ENCODE data around the gene VWA3A.
A peak's percentile ranks its signal among the peaks of the same experiment; 100 is the strongest.
"Not testable (repeated sequence)": the region's sequence is repeated elsewhere in the genome, so short reads cannot be mapped to it uniquely, and the experiment has no call there.

The VWA3A gene, protein sequence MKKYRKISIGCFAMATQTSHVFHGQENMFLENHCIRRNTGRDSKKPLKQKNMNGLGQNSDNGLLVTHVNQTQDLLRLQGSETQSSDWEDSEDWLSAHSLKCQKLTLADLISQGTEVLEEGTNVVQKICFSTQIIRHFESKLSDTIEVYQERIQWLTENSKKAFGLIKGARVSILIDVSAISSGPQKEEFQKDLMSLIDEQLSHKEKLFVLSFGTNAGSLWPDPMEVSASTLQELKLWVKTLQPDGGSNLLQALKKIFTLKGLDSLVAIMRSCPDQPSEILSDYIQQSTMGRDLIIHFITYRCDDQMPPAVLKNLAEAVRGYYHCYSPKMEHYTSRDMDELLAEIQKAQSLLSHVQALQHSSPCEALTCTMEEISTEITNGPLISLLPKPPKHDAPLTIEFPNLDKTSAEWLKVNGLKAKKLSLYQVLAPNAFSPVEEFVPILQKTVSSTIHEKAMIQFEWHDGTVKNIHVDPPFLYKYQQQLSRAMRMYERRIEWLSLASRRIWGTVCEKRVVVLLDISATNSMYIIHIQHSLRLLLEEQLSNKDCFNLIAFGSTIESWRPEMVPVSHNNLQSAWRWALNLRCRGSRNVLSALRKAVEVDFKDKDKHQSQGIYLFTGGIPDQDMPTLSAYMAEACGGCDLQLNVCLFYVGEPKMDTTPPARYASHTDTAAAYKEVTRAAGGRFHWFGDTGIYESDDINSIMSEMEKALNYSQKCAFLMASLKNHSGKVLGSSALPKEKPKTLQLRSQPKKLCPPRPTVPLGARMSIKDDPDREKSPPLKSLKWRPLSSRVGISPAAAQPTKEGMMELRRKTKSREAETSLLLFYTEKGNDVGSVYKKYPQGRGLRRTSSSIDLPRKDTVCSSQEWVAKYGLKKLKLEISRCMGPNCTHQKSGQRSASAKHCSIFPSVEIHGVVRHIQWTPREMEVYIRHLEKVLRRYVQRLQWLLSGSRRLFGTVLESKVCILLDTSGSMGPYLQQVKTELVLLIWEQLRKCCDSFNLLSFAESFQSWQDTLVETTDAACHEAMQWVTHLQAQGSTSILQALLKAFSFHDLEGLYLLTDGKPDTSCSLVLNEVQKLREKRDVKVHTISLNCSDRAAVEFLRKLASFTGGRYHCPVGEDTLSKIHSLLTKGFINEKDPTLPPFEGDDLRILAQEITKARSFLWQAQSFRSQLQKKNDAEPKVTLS

GRCh38 chr16:22092143-22092933 lies at the start of gene VWA3A:
TSS of gene VWA3A (plus strand) at chr16:22092541. CDS start at chr16:22092638, 97 bp downstream.
- DNase-seq, result peak in 2 of 3 experiments; percentile 58 to 77

- not testable (repeated sequence) for DNase-seq
These were observed 48.5 kb upstream of the VWA3A start for GRCh38 chr16:22043882-22044281.

DNA sequence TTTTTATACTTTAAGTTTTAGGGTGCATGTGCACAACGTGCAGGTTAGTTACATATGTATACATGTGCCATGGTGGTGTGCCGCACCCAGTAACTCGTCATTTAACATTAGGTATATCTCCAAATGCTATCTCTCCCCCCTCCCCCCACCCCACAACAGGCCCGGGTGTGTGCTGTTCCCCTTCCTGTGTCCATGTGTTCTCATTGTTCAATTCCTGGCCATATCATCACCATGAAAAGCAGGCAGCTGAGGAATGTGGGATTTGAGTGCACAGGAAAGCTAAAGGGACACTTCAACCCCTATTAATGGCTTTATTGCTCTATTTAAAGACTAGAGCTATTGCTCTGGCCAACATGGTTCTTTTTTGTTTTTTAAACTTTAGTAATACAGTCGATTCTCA lies 46.5 kb upstream of the VWA3A start:
- DNase-seq, result not testable (repeated sequence)

GRCh38 chr16:22050963-22051362 lies 41.4 kb upstream of the VWA3A start:
- DNase-seq, result no peak

GRCh38 chr16:22052980-22053379 lies 39.4 kb upstream of the VWA3A start:
- DNase-seq, result no peak

- DNase-seq, result no peak
These were observed 38.4 kb upstream of the VWA3A start for GRCh38 chr16:22053921-22054341.

- DNase-seq, result no peak
These were observed 37.3 kb upstream of the VWA3A start for GRCh38 chr16:22054847-22055590.

- DNase-seq, result no peak
These were observed 36.5 kb upstream of the VWA3A start for GRCh38 chr16:22055881-22056280.

DNA sequence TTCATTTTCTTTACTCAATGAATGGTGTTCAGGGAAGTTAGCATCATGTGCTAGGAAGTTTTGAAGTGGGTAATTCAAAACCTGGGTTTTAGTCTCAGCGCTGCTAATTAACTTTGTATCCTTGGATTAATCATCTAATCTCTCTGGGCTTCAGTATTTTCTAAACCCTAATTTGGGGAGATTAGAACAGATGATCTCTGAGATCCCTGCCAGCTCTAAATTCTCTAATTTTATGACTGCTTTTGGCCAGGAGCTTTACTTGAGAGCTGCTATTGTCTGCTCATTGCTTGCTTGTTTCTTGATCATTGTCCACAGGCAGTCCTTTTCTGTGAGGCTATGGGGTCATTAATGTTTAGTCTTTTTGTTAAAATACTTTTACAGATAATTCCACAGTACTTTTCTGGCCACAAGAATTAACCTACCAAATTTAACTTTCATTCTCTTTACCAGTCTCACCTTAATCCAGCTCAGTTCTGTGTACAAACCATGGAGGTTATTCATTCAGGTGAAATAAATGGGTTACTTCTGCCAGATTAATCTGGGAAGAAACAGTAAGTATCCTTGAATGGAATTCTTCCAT lies 28.4 kb upstream of the VWA3A start:
- DNase-seq, result no peak

GRCh38 chr16:22065252-22065651 lies 27.1 kb upstream of the VWA3A start:
- no peak for DNase-seq

DNA sequence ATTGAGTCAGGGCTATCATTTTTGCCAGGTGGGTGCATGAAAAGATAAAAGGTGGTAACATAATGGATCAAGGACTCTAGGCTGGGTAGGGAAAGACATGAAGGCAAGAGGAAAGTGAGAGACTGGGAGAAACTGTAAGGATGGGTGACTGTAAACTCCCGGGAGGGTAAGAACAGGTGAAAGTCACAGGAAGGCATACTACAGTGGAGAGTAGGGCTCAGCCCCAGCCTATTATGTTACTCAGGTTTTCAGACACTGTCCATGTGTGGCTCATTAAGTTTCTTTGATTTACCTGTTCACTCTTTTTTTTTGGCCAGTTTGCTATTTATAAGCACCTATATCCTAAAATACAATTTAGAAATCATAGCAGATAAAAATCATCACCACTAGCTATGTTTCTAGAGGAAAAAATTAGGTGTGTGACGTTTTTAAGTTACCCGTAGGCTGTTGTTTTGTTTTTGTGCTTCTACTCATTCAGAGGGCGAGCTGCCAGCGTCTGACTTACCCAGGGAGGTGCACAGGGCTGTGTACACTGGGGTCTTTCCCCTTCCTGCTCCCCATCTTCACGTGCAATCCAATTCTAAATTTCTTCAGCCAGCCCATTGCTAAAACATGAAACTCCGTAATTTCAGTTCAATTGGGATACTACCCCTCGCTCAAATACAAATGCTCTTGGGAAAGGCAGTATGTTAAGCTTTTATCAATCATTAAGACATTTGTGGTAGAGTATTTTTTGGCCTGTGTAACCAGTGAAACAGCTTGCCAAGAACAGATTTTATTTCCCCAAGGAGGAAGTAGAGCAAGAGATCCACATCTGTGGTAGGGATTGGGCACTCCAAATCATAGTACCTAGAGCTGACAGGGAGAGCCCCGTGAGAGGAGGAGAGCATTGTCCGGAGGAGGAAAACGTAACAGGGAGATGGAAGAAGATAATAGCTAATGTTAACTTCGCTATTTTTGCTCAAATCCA lies 21.7 kb upstream of the VWA3A start:
- no peak for DNase-seq

DNA sequence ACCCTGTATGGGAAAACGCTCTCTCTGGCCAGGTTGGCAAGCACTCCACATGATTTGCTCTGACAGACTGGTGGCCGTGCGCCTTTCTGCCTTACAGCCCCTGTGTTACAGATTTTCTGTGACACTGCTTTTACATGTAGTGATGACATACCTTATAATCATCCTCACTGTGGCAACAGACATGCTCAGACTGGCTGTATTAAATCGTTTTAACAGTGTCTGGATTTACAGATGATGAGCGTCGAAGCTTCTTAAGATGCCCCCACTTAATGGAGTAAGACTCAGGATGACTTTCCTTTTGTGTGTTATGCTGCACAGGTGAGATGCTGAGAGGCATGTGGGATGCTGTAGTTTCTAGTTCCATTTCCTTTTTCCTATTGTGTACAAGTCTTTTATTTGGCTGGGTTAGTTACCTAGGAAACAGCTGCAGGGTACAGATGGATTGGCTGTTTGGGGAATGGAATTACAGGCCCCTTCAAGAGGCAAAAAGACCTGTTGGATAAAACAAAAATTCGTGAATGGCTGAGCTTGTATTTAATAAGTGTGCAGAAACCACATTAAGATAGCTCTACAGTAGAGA lies 20.9 kb upstream of the VWA3A start:
- DNase-seq, result peak in 2 of 3 experiments; percentile 1 to 53

GRCh38 chr16:22073350-22073749 lies 19.0 kb upstream of the VWA3A start:
- no peak for DNase-seq

DNA sequence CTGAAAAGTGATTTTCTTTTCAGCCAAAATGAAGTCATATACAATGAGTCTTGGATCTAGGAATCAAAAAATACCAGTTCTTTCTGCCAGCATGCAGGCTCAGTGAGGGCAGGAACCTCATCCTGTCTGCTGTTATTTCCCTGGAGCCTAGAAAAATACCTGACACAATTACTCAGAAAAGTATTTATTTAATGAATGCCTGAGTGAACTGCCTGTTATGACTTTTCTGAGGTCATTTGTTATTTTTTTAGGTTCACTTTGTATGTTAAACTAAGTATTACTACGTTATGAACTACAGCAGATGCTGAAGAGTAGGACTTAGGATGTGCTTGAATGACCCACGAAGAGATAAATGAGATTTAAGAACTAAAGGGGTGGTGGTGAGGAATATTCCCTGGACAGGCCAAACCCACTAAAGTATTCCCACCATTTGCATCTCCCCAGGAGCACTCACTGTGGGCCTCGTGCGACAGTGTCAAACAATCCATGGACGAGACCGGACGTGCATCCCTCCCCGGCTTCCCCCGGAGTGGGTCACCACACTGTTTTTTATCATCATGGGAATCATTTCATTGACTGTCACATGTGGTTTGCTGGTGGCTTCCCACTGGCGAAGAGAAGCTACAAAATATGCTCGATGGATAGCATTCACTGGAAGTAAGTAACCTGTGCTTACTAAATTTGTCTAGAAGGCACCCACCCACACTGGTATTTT lies 17.1 kb upstream of the VWA3A start:
- no peak for DNase-seq

DNA sequence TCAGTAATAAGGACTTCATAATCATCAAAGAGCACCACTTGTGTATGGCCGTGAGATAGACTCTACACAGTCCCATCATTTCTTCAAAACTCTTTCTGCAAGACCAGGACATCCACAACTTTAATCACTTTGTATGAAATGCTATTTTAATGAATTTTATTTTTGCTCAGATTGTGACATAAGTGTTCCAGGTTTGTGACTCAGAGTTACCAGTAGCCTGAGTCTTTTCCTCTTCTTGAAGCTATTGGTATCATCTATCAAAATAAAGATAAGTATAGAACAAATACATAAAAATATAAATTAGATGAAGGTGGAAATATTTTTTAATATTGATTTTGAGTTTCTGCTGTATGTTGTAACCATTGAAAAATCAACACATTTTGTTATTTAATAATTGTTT lies 16.6 kb upstream of the VWA3A start:
- no peak for DNase-seq

- peak; percentile 34 to 62 (median 36) for DNase-seq
These were observed 14.5 kb upstream of the VWA3A start for GRCh38 chr16:22077700-22078313.

GRCh38 chr16:22078656-22079055 lies 13.7 kb upstream of the VWA3A start:
- DNase-seq, result no peak

DNA sequence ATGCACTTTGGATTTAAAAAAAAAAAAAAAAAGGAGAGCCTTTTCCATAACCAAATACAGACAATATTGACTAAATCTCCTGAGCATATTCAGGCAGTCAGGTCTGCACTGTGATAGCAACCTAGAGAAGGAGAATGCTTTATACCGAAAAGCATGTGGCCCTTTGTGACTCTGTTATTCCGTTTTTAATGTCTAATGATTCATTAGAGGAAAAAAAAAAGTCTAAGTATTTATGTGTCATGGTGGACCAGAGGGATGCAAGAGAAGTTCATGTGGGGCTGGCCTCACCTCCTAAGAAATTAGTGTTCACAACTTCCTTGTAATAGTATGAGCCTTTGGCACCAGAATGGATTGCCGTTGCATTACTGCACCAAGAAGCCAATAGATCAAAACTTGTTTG lies 11.3 kb upstream of the VWA3A start:
- DNase-seq, result no peak

All from NCI-H1417 (cell line).